Duodenal mucosa (tissue), 2 donors: ENCODE data around the gene WRAP73.

ENCODE experiments used
- H3K27ac ChIP-seq: one replicate; pipeline ENCODE4 v1.7.0; 2013; ENCODE audit warnings: low read depth, low read length
- H3K27me3 ChIP-seq, 2 donors: one replicate each; pipeline ENCODE4 v1.7.0; 2013; ENCODE audit warnings: low read length in 2 of 2, control low read depth in 1 of 2; ENCODE audit not compliant: insufficient read depth in 2 of 2, control insufficient read depth in 1 of 2
- H3K36me3 ChIP-seq, 2 donors: one replicate each; pipeline ENCODE4 v1.7.0; 2013; ENCODE audit warnings: low read length in 2 of 2, control low read depth in 1 of 2; ENCODE audit not compliant: insufficient read depth in 2 of 2, control insufficient read depth in 1 of 2
- H3K4me1 ChIP-seq, 2 donors: one replicate each; pipeline ENCODE4 v1.7.0; 2013; ENCODE audit warnings: low read length in 2 of 2, control low read depth in 1 of 2; ENCODE audit not compliant: insufficient read depth in 2 of 2, control insufficient read depth in 1 of 2
- H3K4me3 ChIP-seq, 2 donors: one replicate each; pipeline ENCODE4 v1.7.0; 2013; ENCODE audit warnings: low read length in 2 of 2, low read depth in 1 of 2
- H3K9ac ChIP-seq, 2 donors: one replicate each; pipeline ENCODE4 v1.7.0; 2013; ENCODE audit warnings: low read length in 2 of 2, low read depth in 1 of 2
- H3K9me3 ChIP-seq, 2 donors: one replicate each; pipeline ENCODE4 v1.7.0; 2013; ENCODE audit warnings: low read length in 2 of 2, control low read depth in 1 of 2; ENCODE audit not compliant: control insufficient read depth in 1 of 2

The WRAP73 gene

DNA sequence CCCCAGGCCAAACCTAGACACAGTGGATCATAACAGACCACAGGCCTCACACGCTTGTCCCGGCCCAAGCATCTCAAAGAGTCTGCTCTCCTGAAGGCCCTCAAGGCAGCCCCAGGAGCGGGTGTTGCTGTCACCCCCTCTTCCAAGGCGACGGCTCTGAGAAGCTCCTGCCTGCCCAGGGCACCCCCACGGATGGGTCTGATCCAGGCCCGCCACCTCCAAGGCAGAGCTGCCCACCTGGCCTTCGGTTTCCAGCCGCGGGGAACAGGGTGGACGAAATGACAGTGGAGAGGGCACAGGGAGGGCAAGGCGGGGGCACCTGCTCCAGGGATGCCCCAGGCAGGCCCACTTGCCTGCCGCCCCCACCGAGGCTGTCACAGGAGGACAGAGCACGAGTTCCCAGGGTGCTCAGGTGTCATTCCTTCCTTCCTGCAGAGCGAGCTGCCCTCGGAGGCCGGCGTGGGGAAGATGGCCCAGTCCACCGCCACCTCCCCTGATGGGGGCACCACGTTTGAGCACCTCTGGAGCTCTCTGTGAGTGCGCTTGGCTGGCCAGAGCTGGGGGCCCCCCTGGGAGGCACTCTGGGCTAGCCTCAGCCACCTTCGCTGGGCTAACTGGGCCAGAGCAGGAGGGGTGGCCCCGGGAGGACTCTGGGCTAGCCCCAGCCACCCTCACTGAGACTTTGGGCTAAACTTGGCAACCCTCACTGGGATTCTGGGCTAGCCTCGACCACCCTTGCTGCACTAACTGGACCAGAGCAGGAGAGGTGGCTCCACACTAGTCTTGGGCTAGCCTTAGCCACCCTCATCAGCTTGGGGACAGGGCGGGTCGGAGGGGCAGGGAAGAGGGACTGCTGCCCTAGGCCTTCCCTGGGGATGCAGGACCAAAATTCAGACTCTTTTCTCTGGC, 32.2 kb upstream of the WRAP73 start:
- Histone ChIP-seq H3K36me3 (no peaks in the 10 kb centered on the region), H3K9me3 (no peaks in the 10 kb centered on the region), H3K4me1 (no peaks in the 10 kb centered on the region), H3K27me3 (peaks cover 7 to 21% of the 10 kb centered on the region in 2 donors), H3K9ac (no peak overlapping the region), H3K27ac (no peak overlapping the region), H3K4me3 (no peak overlapping the region)

DNA sequence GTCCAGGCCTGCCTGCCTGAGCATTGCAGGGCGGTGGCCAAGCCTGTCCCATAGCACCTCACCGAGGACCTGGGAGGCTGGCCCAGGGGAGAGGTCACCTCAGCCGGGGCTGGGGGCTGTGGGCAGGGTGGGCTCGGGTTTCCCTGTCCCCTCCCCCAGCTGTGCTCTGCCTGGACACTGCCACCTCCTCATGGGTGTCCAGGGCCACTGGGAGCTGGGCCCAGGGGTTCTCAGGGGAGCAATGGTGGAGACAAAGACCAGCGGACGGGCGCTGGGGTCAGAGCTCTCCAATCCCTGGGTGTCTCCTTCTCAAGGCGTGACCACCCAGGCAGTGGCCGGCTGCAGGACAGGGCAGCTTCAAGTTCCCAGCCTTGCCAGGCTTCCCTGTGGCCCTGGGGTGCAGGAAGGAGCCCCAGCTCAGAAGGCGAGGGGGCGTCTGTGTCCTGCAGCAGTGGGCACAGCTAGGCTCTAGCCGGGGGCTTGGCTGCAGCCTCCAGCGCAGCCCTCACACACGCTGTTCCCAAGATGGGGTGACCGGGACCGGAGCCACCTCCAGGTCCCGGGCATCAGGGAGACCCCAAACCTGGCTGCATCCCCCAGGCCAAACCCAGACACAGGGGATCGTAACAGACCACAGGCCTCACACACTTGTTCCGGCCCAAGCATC, 31.5 kb upstream of the WRAP73 start:
- H3K4me1 ChIP-seq: no peaks in the 10 kb centered on the region

DNA sequence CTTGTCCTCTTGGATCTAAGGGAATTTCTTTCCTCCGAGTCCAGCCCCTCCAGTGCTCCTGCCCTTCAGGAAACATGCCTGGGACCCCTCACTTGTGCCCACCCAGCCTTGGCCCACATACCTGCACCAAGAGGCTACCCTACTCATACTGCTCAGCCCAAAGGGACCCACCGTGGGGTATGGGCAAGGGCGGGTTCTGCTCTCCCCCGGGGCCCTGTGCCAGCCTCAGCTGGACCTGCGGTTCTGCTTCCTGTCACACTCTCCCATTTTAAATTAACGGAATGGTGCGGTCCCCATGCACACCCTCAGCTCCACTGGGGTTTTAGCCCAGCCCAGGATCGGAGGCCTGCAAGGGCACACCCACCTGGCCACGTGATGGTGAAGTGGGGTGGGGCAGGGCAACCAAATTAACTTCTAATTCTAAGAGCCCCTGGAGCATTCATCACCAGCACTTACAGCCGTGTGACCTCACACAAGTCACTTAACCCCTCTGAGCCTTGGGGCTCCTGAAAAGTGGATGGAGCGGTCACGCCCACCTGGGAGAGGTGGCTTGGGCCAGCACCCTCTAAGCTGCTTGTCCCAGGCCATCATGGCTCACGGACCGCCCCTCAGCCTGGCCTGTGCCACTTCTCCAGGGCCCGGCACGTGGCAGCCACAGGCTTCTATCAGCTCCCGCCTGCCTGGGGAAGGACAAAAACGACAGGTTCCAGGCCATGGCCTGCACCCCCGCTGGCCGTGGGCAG, 30.8 kb upstream of the WRAP73 start:
- H3K27ac ChIP-seq: no peak overlapping the region
- H3K4me3 ChIP-seq: no peak overlapping the region
- no peak overlapping the region for H3K9ac ChIP-seq
- no peaks in the 10 kb centered on the region for H3K4me1 ChIP-seq
- peaks cover 7 to 26% of the 10 kb centered on the region in 2 donors for H3K27me3 ChIP-seq
- no peaks in the 10 kb centered on the region for H3K36me3 ChIP-seq
- H3K9me3 ChIP-seq: no peaks in the 10 kb centered on the region

More for the DNA sequence above, 31.5 kb upstream of the WRAP73 start:
- Histone ChIP-seq H3K9ac (no peak overlapping the region), H3K4me3 (no peak overlapping the region), H3K36me3 (no peaks in the 10 kb centered on the region), H3K27me3 (peaks cover 7 to 25% of the 10 kb centered on the region in 2 donors), H3K27ac (no peak overlapping the region), H3K9me3 (no peaks in the 10 kb centered on the region)

DNA sequence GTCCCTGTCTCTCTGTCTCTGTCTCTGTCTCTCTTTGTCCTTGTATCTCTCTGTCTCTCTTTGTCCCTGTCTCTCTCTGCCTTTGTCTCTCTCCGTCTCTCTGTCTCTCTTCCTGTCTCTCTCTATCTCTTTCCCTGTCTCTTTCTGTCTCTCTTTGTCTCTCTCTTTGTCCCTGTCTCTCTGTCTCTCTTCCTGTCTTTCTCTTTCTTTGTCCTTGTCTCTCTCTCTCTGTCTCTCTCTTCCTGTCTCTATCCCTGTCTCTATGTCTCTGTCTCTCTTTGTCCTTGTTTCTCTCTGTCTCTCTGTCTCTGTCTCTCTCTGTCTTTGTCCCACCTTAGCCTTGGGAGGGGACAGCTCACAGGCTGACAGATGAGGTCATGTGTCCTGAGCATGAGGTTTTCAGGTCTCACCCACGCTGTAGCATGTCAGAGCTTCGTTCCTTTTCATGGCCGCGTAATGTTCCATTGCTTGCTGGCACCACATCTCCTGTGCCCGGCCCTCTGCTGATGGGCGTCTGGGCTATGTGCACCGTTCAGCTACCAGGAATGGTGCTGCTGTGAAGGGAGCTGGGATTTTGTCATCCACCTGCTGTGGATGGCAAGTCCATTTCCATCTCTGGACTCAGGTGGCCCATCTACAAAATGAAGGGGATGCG, 30.0 kb upstream of the WRAP73 start:
- no peaks in the 10 kb centered on the region for H3K9me3 ChIP-seq
- no peaks in the 10 kb centered on the region for H3K4me1 ChIP-seq
- H3K36me3 ChIP-seq: no peaks in the 10 kb centered on the region

GRCh38 chr1:3679098-3679555, 29.2 kb upstream of the WRAP73 start:
- Histone ChIP-seq H3K4me3 (no peak overlapping the region), H3K4me1 (peaks cover 5 to 6% of the 10 kb centered on the region in 2 donors)

More for the DNA sequence above, 30.0 kb upstream of the WRAP73 start:
- Histone ChIP-seq H3K27ac (no peak overlapping the region), H3K9ac (no peak overlapping the region), H3K4me3 (no peak overlapping the region), H3K27me3 (peaks cover 1 to 22% of the 10 kb centered on the region in 2 donors)

DNA sequence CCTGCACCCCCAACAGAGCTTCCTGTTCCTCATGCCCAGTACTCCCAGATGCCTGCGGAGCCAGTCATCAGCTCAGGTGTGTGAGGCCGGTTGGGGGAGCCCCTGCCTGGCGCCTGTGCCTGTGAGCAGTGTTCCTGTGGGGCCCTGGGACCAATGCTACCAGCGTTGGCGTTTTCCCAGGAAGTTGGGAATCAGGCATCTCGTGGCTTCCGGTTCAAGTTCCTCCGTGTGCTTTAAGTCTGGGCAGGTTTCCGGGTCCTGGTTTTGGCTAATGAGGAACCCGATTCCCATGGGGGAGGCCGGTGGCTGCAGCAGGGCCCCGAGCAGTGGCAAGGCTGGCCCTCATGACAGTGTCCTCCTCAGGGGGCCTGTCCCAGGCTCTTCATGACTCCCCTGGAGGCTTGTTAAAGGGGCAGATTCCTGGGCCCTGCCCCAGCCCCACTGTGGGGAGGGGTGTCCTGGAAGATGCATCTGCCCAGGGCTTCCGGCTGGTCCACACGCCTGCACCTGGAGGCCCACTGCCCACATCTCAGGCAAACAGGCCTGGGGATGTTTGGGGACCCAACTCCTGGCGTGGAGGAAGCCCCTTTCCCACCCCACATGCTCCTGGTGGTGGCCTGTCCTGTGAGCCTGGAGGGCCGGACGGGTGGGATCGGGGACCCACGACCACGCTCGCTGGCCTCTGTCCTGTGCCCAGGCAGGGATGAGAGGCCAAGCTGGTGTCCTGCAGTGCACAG, 28.6 kb upstream of the WRAP73 start:
- Histone ChIP-seq H3K9me3 (no peaks in the 10 kb centered on the region), H3K36me3 (no peaks in the 10 kb centered on the region), H3K27ac (no peak overlapping the region), H3K9ac (no peak overlapping the region), H3K27me3 (peaks cover 0 to 12% of the 10 kb centered on the region in 2 donors), H3K4me1 (peaks cover 10 to 11% of the 10 kb centered on the region in 2 donors), H3K4me3 (no peak overlapping the region)

More at GRCh38 chr1:3679098-3679555, 29.2 kb upstream of the WRAP73 start:
- peaks cover 0 to 16% of the 10 kb centered on the region in 2 donors for H3K27me3 ChIP-seq
- no peak overlapping the region for H3K27ac ChIP-seq
- H3K36me3 ChIP-seq: no peaks in the 10 kb centered on the region
- H3K9ac ChIP-seq: no peak overlapping the region
- H3K9me3 ChIP-seq: no peaks in the 10 kb centered on the region

DNA sequence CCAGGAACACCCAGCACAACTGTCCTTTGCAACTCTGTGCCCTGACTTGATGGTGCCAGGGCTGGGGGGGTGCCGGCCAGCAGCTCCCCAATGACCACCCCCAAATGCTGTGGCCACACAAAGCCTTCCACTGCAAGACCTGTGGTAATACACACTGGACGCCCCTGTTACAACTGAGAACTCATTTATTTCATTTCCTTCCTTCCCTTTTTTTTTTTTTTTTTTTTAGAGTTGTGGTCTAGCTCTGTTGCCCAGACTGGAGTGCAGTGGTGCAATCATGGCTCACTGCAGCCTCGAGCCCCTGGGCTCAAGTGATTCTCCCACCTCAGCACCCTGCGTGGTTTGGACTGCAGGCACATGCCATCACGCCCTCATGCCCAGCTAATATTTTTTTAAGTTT, 27.6 kb upstream of the WRAP73 start:
- H3K27ac ChIP-seq: no peak overlapping the region
- H3K9ac ChIP-seq: no peak overlapping the region
- H3K9me3 ChIP-seq: no peaks in the 10 kb centered on the region
- peaks cover 18% of the 10 kb centered on the region in 2 donors for H3K4me1 ChIP-seq
- H3K4me3 ChIP-seq: no peak overlapping the region
- peaks cover 2 to 16% of the 10 kb centered on the region in 2 donors for H3K27me3 ChIP-seq
- H3K36me3 ChIP-seq: no peaks in the 10 kb centered on the region

- Histone ChIP-seq H3K36me3 (no peaks in the 10 kb centered on the region), H3K27ac (no peak overlapping the region), H3K4me3 (no peak overlapping the region), H3K9ac (no peak overlapping the region), H3K4me1 (peaks cover 18% of the 10 kb centered on the region in 2 donors), H3K9me3 (no peaks in the 10 kb centered on the region), H3K27me3 (peaks cover 8 to 22% of the 10 kb centered on the region in 2 donors)
These were observed 26.9 kb upstream of the WRAP73 start for GRCh38 chr1:3676581-3677470.
